Cardiac ventricle fibroblast (primary cell): ENCODE results near the gene KRTAP5-1. TPM values are rescaled to one million over a fixed set of nuclear protein-coding genes. Genes with fewer than 3 reads are reported as not detected.

Experiments used
- total RNA-seq: library from RNA; depleted of rRNA; stranded (reverse); fragments of >200 nt; gene quantifications from 2 replicates; pipeline ENCODE4 v1.2.3, GENCODE V29; 2015

Gene KRTAP5-1, protein sequence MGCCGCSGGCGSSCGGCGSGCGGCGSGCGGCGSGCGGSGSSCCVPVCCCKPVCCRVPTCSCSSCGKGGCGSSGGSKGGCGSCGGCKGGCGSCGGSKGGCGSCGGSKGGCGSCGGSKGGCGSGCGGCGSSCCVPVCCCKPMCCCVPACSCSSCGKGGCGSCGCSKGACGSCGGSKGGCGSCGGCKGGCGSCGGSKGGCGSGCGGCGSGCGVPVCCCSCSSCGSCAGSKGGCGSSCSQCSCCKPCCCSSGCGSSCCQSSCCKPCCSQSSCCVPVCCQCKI
- total RNA-seq, result not detected in 2 replicates

DNA sequence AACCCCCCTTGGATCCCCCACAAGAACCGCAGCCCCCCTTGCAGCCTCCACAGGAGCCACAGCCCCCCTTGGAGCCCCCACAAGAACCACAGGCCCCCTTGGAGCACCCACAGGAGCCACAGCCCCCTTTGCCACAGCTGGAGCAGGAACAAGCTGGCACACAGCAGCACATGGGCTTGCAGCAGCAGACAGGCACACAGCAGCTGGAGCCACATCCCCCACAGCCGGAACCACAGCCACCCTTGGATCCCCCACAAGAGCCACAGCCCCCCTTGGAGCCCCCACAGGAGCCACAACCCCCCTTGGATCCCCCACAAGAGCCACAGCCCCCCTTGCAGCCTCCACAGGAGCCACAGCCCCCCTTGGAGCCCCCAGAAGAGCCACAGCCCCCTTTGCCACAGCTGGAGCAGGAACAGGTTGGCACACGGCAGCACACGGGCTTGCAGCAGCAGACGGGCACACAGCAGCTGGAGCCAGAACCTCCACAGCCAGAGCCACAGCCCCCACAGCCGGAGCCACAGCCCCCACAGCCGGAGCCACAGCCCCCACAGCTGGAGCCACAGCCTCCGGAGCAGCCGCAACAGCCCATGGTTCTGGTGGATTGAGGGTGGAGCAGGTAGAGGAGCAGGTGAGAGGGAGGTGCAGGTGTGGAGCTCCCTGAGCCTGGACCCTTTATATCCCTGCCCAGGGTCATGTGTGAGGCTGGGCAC lies at the start of gene KRTAP5-1:
Gene KRTAP5-1, minus strand, starts transcription at position 623 of the 710 bp plus-strand sequence. Its CDS starts 34 bp downstream, at position 589.

DNA sequence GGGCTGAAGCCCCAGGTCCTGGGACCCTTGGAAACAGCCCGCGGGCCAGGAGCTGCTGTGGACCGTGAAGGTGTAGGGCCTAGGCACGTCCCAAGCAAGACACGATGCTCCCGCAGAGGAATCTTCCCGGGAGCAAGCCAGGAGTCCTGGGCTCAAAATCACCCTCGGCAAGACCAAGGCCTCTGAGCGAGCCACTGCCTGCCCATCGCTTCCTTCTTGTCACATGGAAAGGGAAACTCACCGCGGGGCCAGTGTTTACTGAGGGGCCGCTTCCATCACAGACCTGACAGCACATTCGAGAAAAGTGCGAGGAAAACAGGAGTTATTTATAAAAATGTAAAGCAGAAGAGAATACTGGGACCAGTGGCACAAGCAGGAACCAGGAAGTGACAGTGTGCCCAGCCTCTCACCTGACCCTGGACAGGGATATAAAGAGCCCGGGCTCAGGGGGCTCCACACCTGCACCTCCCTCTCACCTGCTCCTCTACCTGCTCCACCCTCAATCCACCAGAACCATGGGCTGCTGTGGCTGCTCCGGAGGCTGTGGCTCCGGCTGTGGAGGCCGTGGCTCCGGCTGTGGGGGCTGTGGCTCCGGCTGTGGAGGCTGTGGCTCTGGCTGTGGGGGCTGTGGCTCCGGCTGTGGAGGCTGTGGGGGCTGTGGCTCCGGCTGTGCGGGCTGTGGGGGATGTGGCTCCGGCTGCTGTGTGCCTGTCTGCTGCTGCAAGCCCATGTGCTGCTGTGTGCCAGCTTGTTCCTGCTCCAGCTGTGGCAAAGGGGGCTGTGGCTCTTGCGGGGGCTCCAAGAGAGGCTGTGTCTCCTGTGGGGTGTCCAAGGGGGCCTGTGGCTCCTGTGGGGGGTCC lies 44.5 kb upstream of the KRTAP5-1 start, which contains the start of gene KRTAP5-5:
Gene KRTAP5-5, plus strand, starts transcription at position 450 of the 860 bp plus-strand sequence. Its CDS starts 66 bp downstream, at position 516.

DNA sequence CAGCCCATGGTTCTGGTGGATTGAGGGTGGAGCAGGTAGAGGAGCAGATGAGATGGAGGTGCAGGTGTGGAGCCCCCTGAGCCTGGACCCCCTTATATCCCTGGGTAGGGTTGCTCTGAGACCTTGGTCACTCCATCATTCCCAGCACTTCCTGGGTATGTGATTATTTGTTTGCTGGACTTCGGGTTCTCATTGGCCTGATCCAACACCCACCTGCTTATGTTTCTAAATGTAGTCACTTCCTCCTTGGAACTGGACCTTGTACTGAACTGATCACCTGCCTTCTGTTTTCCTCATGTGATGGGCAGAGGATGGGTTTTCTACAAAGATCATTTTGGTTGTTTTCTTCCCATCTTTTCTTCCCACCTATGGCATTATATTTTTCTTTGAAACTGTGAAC lies 37.0 kb upstream of the KRTAP5-1 start, which contains the start of gene KRTAP5-4:
Gene KRTAP5-4, minus strand, starts transcription at position 53 of the 400 bp plus-strand sequence. Its CDS starts 45 bp downstream, at position 8.

DNA sequence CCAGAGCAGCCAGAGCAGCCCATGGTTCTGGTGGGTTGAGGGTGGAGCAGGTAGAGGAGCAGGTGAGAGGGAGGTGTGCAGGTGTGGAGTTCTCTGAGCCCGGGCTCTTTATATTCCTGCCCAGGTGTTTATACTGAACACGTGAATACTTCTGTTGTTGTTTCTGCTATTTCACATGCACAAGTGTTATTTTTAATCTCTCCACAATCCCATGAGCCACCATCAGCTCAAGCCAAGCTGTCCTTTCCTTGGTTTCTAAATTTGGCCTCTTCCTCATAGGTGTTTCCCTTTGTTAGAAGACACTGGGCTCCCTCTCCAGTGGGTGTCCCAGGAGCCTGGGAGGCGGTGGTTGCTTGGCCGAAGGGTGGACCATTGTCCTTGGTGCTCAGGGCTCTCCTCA lies 23.3 kb upstream of the KRTAP5-1 start, which contains the start of gene KRTAP5-3:
Gene KRTAP5-3, minus strand, starts transcription at position 101 of the 400 bp plus-strand sequence. Its CDS starts 78 bp downstream, at position 23.

DNA sequence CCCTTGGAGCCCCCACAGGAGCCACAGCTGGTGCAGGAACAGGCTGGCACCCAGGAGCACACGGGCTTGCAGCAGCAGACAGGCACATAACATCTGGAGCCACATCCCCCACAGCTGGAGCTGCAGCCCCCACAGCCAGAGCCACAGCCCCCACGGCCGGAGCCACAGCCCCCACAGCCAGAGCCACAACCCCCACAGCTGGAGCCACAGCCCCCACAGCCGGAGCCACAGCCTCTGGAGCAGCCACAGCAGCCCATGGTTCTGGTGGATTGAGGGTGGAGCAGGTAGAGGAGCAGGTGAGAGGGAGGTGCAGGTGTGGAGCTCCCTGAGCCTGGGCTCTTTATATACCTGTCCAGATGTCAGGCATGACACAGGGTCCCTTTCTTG lies 12.9 kb upstream of the KRTAP5-1 start, which contains the start of gene KRTAP5-2:
Gene KRTAP5-2, minus strand, starts transcription at position 301 of the 387 bp plus-strand sequence. Its CDS starts 44 bp downstream, at position 257.

DNA sequence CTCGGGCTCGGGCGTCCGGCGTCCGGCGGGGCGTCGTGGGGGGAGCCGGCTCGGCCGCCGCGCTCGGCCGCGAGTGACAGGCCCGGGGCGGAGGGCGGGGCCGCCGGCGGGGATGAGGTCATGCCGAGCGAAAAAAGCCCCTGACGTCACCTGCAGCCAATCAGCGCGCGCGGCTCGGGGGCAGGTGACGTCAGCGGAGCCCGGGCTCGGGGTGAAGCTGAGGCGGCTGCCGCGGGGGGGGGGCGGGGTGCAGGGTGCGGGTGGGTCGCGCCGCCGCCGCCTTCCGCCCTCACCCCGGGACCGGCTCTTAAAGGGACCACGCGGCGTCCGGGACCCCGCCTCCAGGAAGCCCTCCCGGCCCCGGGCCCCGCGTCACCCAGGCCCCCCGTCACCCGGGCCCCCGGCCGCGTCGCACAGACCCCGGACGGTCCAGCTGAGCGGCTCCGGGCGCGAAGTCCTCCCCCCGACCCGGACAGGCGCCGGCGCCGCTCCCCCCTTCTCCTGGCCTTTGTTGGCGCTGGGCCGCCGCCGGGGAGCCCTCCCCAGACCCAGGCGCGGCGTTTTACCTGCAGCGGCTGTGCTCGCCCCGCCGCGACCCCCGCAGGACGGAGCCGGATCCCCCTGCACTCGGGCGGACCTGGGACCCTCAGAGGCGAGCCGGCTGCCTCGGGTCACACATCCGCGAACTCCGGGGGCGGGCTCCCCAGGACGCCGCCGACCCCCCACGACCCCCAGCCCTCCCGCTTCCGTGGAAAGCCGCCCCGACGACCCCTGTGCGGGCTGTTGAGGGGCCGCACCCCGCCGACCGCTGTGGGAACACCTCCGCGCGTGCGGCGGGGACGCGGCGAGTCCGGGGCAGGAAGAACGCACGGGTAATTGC lies 12.6 kb downstream of the KRTAP5-1 start, which contains the start of gene DUSP8:
Gene DUSP8, minus strand, starts transcription at position 75 of the 880 bp plus-strand sequence. CDS start 6,445 bp downstream, outside the sequence.

Other genes starting within 250 kb of the KRTAP5-1 start
- gene BRSK2, start 195.3 kb downstream of the KRTAP5-1 start, total RNA-seq, result not detected in 2 replicates
- 11.1 and 20.2 TPM in 2 replicates for gene MOB2, start 98.5 kb downstream of the KRTAP5-1 start, total RNA-seq
- 0.05 TPM in 1 of 2 replicates, not detected in the other for gene DUSP8, start 13.0 kb downstream of the KRTAP5-1 start, total RNA-seq
- gene KRTAP5-2, start 13.0 kb upstream of the KRTAP5-1 start, total RNA-seq, result not detected in 2 replicates
- not detected in 2 replicates for gene KRTAP5-3, start 23.2 kb upstream of the KRTAP5-1 start, total RNA-seq
- gene KRTAP5-4, start 36.9 kb upstream of the KRTAP5-1 start, total RNA-seq, result not detected in 2 replicates
- gene KRTAP5-5, start 44.5 kb upstream of the KRTAP5-1 start, total RNA-seq, result not detected in 2 replicates
- gene KRTAP5-6, start 111.9 kb upstream of the KRTAP5-1 start, total RNA-seq, result not detected in 2 replicates
- gene IFITM10, start 165.3 kb upstream of the KRTAP5-1 start, total RNA-seq, result 0.44 and 1.6 TPM in 2 replicates
- 454 and 486 TPM in 2 replicates for gene CTSD, start 178.6 kb upstream of the KRTAP5-1 start, total RNA-seq
- not detected in 2 replicates for gene SYT8, start 249.7 kb upstream of the KRTAP5-1 start, total RNA-seq